WTC11 (cell line): ENCODE data around the gene EEFSEC. TPM values are rescaled to one million over a fixed set of nuclear protein-coding genes. Genes with fewer than 3 reads are reported as not detected.

Experiments used
- ATAC-seq: fragments of 200-7000 bp; cut with Tn5 transposase; 2 replicates; pipeline ENCODE4 v1.10.0; 2021; ENCODE audit warnings: mild to moderate bottlenecking, moderate library complexity
- CTCF ChIA-PET: fragments of 300-600 bp; sonication (Branson Sonifier 250); formaldehyde crosslinking; loops from one replicate; lab custom pipeline; 2021; ENCODE audit warnings: antibody characterized with exemption; lab: Charles Lee
- POLR2A ChIA-PET: fragments of 350-600 bp; sonication (Branson Sonifier 250); formaldehyde crosslinking; loops from one replicate; lab custom pipeline; 2021; ENCODE audit warnings: antibody characterized with exemption; lab: Charles Lee
- DNase-seq: peaks from one replicate; pipeline ENCODE4 v3.0.0; 2021; ENCODE audit warnings: low spot score
- H3K27ac Mint-ChIP-seq: 2 replicates; pipeline ENCODE4 v1.8.0; 2021; ENCODE audit warnings: mixed read lengths
- H3K27me3 Mint-ChIP-seq: 2 replicates; pipeline ENCODE4 v1.8.0; 2021; ENCODE audit warnings: low read depth, mild to moderate bottlenecking, moderate library complexity, mixed read lengths
- H3K36me3 Mint-ChIP-seq: 2 replicates; pipeline ENCODE4 v1.8.0; 2021; ENCODE audit warnings: mixed read lengths
- H3K4me1 Mint-ChIP-seq: 2 replicates; pipeline ENCODE4 v1.8.0; 2022; ENCODE audit warnings: mixed read lengths
- H3K4me3 Mint-ChIP-seq: 2 replicates; pipeline ENCODE4 v1.8.0; 2021; ENCODE audit warnings: mild to moderate bottlenecking, moderate library complexity, mixed read lengths
- H3K9me3 Mint-ChIP-seq: 2 replicates; pipeline ENCODE4 v1.8.0; 2021; ENCODE audit warnings: mixed read lengths
- CREB1 ChIP-seq: sonication (generic); formaldehyde crosslinking; IDR thresholded peaks from 2 replicates; pipeline ENCODE4 v1.8.0; 2023; ENCODE audit warnings: mild to moderate bottlenecking, missing genetic modification reagents
- GRHL2 ChIP-seq: fragments of 250-450 bp; sonication (Bioruptor Pico); IDR thresholded peaks from 2 replicates; pipeline ENCODE4 v1.8.0; 2022; ENCODE audit warnings: mild to moderate bottlenecking, moderate library complexity; ENCODE audit not compliant: insufficient replicate concordance, severe bottlenecking
- JUN ChIP-seq: sonication (generic); formaldehyde crosslinking; IDR thresholded peaks from 2 replicates; pipeline ENCODE4 v1.8.0; 2023; ENCODE audit warnings: mild to moderate bottlenecking, missing genetic modification reagents
- NFE2L1 ChIP-seq: sonication (generic); formaldehyde crosslinking; IDR thresholded peaks from 2 replicates; pipeline ENCODE4 v1.8.1; 2023; ENCODE audit warnings: missing genetic modification reagents
- NFYB ChIP-seq: sonication (generic); formaldehyde crosslinking; conservative IDR thresholded peaks from 2 replicates; pipeline ENCODE4 v1.8.0; 2022; ENCODE audit warnings: low read depth, missing genetic modification reagents
- ZNF138 ChIP-seq: sonication (generic); formaldehyde crosslinking; conservative IDR thresholded peaks from 2 replicates; pipeline ENCODE4 v1.8.1; 2022; ENCODE audit warnings: mild to moderate bottlenecking, moderate library complexity, missing genetic modification reagents
- ZNF219 ChIP-seq: sonication (generic); formaldehyde crosslinking; IDR thresholded peaks from 2 replicates; pipeline ENCODE4 v1.8.0; 2023; ENCODE audit warnings: missing genetic modification reagents, mild to moderate bottlenecking, borderline replicate concordance
- ZNF423 ChIP-seq: fragments of 250-450 bp; sonication (Bioruptor Pico); IDR thresholded peaks from 2 replicates; pipeline ENCODE4 v2.1.2; 2022; ENCODE audit warnings: mild to moderate bottlenecking, moderate library complexity
- total RNA-seq: library from RNA; stranded (reverse); gene quantifications from 3 replicates; pipeline ENCODE4 v1.2.3, GENCODE V29; 2021
- TF ChIP-seq, protein P1 (sequence below): fragments of 250-450 bp; sonication (Bioruptor Pico); IDR thresholded peaks from 2 replicates; pipeline ENCODE4 v1.8.0; 2021; ENCODE audit warnings: mild to moderate bottlenecking
- TF ChIP-seq, protein P2 (sequence below): sonication (generic); formaldehyde crosslinking; IDR thresholded peaks from 2 replicates; pipeline ENCODE4 v1.8.0; 2022; ENCODE audit warnings: missing genetic modification reagents
- TF ChIP-seq, protein P3 (sequence below): sonication (generic); formaldehyde crosslinking; IDR thresholded peaks from 2 replicates; pipeline ENCODE4 v1.8.1; 2022; ENCODE audit warnings: missing genetic modification reagents, borderline replicate concordance

EEFSEC gene
- total RNA-seq, 1 experiment from 2014 or later, result 13.7 TPM

DNA sequence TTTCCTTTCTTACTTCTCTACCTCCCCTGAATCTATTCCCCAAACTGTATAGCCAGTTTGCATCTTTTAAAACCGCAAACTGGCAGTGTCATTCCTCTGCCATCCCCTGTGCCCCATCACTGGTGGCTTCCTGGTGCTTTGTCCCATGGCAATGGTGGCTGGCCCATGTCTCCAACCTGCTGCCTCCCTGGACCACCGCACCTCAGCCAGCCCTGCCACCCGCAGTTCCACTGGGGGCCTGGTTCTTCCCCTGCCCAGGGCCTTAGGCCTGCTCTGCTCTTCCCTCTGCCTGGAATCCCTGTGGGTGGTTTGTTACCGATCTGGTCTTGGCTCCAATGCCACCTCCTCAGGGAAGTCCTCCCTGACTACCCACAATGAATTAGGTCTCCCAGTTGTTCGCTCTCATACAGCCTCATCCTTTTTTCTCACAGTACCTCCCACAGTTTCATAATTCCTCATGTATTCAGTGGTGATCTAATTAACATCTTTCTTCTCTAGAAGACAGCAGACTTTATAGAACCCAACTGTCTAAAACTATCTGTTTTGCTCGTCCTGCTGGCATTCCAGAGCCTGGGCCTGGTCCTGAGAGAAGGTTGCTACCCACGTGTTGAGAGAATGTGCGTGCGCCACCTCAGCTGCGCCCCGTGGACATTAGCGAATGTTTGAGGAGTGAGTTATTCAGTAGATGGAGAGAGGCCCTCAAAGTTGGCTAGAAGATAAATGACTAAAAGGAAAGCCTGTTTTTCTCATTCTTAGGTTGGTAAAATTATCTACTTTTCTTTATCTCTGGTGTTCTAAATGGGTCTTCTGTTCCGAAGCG is 183.3 kb downstream of the EEFSEC start (continued):
- TF ChIP-seq, protein P1, sequence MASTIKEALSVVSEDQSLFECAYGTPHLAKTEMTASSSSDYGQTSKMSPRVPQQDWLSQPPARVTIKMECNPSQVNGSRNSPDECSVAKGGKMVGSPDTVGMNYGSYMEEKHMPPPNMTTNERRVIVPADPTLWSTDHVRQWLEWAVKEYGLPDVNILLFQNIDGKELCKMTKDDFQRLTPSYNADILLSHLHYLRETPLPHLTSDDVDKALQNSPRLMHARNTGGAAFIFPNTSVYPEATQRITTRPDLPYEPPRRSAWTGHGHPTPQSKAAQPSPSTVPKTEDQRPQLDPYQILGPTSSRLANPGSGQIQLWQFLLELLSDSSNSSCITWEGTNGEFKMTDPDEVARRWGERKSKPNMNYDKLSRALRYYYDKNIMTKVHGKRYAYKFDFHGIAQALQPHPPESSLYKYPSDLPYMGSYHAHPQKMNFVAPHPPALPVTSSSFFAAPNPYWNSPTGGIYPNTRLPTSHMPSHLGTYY (CRISPR knock-in tag), result no peak

DNA sequence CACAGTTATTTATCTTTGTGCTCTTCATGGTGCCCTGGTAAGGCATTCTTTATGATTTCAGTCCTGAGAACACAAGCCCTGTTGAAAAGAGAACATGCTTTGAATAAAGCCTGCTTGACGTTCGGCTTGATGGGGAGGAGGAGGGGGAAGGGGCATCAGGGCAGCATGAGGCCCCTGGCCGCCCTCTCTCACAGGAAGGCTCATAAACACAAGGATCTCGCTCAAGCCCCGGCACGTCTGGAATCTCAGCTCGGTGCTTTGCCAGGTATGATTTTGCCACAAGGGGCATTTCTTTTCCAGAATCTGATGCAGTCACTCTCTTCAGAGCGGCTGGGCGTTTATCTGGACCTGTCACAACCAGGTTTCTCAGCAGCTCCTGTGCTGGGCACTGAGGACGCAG is 184.0 kb downstream of the EEFSEC start:
- H3K4me3 Mint-ChIP-seq, result no peak overlapping the region
- H3K4me1 Mint-ChIP-seq, result peaks cover 18% of the 10 kb centered on the region
- CTCF ChIA-PET, result no interaction called here
- no peak for DNase-seq
- POLR2A ChIA-PET, result no interaction called here
- H3K36me3 Mint-ChIP-seq, result no peaks in the 10 kb centered on the region
- H3K27ac Mint-ChIP-seq, result 0 out of 2 replicates have a peak overlapping the region, but pooled peaks have one; percentile 6
- no peak for ATAC-seq
- no peaks in the 10 kb centered on the region for H3K9me3 Mint-ChIP-seq
- TF ChIP-seq ZNF219 (CRISPR knock-in tag), result no peak
- TF ChIP-seq GRHL2, result no peak
- TF ChIP-seq ZNF423 (CRISPR knock-in tag), result no peak
- TF ChIP-seq, all 79 proteins: peak for 0
- no peaks in the 10 kb centered on the region for H3K27me3 Mint-ChIP-seq

DNA sequence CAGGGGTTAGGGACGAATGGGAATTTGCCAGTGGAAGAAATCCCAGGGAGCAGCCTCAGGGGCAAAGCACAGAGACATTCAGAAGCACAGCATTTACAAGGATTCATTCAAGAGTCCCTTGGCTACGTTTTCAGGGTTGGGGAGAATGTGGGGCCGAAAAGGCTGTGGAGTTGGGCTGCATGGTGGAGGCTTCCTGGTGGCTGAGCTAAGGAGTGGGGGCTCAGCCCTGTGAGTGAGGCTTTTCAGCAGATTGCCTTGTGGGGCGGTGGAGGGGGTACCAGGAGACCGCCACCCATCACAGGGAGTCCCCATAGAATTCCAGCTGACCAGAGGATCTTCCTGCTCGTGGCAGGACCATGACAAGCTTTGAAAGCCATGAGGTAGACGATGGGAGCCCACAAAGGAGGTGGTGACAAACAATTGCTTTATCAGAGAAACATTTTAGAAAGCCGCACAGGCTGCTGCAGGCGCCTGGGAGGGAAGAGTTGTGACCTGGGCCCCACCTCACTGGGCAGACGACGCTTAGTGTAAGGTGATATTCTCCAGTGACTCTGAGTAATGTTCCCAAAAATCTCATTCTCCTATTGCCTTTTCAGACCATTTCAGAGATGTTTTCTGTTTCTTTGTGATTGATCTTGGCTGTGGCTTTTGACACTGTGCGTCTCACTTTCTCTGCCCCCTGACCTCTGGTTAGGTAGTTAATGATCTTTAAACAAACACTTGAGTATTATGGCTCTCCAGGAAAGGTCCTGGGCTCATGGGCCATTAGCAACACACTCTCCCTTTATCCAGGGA is 185.5 kb downstream of the EEFSEC start:
- ChIA-PET CTCF (no interaction called here), POLR2A (no interaction called here)
- Mint-ChIP-seq H3K27ac (peak overlapping the region; percentile 76; the same call in 1 of the 2 replicates), H3K4me1 (peaks cover 23% of the 10 kb centered on the region), H3K27me3 (no peaks in the 10 kb centered on the region), H3K9me3 (no peaks in the 10 kb centered on the region), H3K36me3 (no peaks in the 10 kb centered on the region), H3K4me3 (no peak overlapping the region)
- TF ChIP-seq JUN, result no peak
- ATAC-seq (no peak), DNase-seq (no peak)

DNA sequence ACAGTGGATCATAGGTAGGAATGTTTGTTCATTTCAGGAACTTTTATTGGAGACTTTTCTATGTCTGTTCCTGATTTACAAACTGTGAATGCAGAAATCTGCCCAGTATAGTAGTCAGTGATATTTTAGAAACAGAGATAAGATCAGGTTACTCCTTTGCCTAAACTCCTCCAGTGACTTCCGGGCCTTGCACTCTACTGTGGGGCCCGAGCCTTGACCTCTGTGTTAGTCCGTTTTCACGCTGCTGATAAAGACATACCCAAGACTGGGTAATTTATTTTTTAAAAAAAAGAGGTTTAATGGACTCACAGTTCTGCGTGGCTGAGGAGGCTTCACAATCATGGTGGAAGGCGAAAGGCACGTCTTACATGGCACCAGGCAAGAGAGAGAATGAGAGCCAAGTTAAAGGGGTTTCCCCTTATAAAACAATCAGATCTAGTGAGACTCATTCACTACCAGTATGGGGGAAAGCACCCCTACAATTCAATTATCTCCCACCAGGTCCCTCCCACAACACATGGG is 186.3 kb downstream of the EEFSEC start:
- Mint-ChIP-seq H3K27me3 (no peaks in the 10 kb centered on the region), H3K9me3 (no peaks in the 10 kb centered on the region), H3K36me3 (no peaks in the 10 kb centered on the region), H3K4me1 (peaks cover 24% of the 10 kb centered on the region), H3K4me3 (no peak overlapping the region), H3K27ac (no peak overlapping the region)
- CTCF ChIA-PET, result interaction anchor here (1.3 kb wide), 1 partner anchor 158 kb away, joined by 3 read pairs; no protein-coding TSS in a partner anchor
- POLR2A ChIA-PET, result no interaction called here
- TF ChIP-seq, protein P2, sequence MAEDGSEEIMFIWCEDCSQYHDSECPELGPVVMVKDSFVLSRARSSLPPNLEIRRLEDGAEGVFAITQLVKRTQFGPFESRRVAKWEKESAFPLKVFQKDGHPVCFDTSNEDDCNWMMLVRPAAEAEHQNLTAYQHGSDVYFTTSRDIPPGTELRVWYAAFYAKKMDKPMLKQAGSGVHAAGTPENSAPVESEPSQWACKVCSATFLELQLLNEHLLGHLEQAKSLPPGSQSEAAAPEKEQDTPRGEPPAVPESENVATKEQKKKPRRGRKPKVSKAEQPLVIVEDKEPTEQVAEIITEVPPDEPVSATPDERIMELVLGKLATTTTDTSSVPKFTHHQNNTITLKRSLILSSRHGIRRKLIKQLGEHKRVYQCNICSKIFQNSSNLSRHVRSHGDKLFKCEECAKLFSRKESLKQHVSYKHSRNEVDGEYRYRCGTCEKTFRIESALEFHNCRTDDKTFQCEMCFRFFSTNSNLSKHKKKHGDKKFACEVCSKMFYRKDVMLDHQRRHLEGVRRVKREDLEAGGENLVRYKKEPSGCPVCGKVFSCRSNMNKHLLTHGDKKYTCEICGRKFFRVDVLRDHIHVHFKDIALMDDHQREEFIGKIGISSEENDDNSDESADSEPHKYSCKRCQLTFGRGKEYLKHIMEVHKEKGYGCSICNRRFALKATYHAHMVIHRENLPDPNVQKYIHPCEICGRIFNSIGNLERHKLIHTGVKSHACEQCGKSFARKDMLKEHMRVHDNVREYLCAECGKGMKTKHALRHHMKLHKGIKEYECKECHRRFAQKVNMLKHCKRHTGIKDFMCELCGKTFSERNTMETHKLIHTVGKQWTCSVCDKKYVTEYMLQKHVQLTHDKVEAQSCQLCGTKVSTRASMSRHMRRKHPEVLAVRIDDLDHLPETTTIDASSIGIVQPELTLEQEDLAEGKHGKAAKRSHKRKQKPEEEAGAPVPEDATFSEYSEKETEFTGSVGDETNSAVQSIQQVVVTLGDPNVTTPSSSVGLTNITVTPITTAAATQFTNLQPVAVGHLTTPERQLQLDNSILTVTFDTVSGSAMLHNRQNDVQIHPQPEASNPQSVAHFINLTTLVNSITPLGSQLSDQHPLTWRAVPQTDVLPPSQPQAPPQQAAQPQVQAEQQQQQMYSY (CRISPR knock-in tag), result no peak
- no peak for TF ChIP-seq ZNF219 (CRISPR knock-in tag)
- TF ChIP-seq NFYB, result no peak
- TF ChIP-seq CREB1 (CRISPR knock-in tag), result no peak
- TF ChIP-seq NFE2L1 (CRISPR knock-in tag), result no peak
- TF ChIP-seq, protein P3, sequence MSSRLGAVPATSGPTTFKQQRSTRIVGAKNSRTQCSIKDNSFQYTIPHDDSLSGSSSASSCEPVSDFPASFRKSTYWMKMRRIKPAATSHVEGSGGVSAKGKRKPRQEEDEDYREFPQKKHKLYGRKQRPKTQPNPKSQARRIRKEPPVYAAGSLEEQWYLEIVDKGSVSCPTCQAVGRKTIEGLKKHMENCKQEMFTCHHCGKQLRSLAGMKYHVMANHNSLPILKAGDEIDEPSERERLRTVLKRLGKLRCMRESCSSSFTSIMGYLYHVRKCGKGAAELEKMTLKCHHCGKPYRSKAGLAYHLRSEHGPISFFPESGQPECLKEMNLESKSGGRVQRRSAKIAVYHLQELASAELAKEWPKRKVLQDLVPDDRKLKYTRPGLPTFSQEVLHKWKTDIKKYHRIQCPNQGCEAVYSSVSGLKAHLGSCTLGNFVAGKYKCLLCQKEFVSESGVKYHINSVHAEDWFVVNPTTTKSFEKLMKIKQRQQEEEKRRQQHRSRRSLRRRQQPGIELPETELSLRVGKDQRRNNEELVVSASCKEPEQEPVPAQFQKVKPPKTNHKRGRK (CRISPR knock-in tag), result no peak
- TF ChIP-seq ZNF138, result no peak
- ATAC-seq (no peak), DNase-seq (no peak)
